OCI-LY3 (cell line): ENCODE measurements around the gene BMPER.
A peak's percentile ranks its signal among the peaks of the same experiment; 100 is the strongest.

ENCODE experiments used
- EZH2phosphoT487 ChIP-seq: fragments of 200-600 bp; shearing (Covaris generic); IDR thresholded peaks from 2 replicates; pipeline ENCODE4 v1.6.1; 2018; ENCODE audit warnings: antibody characterized with exemption, mixed run types, low read depth
- TF ChIP-seq, protein P1 (sequence below): fragments of 200-600, 300-600 bp; sonication (generic); IDR thresholded peaks from 2 replicates; pipeline ENCODE4 v1.5.1; 2014; ENCODE audit warnings: antibody characterized with exemption, low read length, low read depth

GRCh38 chr7:33932832-33933468 is 27.6 kb downstream of the BMPER start:
- TF ChIP-seq EZH2phosphoT487 = no peak
- TF ChIP-seq, protein P1, sequence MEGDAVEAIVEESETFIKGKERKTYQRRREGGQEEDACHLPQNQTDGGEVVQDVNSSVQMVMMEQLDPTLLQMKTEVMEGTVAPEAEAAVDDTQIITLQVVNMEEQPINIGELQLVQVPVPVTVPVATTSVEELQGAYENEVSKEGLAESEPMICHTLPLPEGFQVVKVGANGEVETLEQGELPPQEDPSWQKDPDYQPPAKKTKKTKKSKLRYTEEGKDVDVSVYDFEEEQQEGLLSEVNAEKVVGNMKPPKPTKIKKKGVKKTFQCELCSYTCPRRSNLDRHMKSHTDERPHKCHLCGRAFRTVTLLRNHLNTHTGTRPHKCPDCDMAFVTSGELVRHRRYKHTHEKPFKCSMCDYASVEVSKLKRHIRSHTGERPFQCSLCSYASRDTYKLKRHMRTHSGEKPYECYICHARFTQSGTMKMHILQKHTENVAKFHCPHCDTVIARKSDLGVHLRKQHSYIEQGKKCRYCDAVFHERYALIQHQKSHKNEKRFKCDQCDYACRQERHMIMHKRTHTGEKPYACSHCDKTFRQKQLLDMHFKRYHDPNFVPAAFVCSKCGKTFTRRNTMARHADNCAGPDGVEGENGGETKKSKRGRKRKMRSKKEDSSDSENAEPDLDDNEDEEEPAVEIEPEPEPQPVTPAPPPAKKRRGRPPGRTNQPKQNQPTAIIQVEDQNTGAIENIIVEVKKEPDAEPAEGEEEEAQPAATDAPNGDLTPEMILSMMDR = peak; percentile 86
